HepG2 (cell line): Measurements from ENCODE around the gene UBE2Q2. TPM values are rescaled to one million over a fixed set of nuclear protein-coding genes. Genes with fewer than 3 reads are reported as not detected.

ENCODE experiments used
- ATAC-seq: fragments of 200-7000 bp; cut with Tn5 transposase; 3 replicates; pipeline ENCODE4 v1.9.1; 2020; ENCODE audit warnings: mild to moderate bottlenecking, moderate library complexity
- BruUV-seq: library from RNA; stranded (reverse); fragments of 400-500 nt; replicated peaks from 2 replicates; lab custom pipeline; 2021; lab: Mats Ljungman, UMichigan
- CTCF ChIA-PET: fragments of 300-600 bp; formaldehyde crosslinking; extraction: SDS; loops from one replicate; lab custom pipeline; 2021; ENCODE audit warnings: low total read pairs, inconsistent platforms, low intra/inter-chr PET ratio; lab: Yijun Ruan, JAX
- POLR2A ChIA-PET: fragments of 350-600 bp; sonication (Branson Sonifier 250); formaldehyde crosslinking; loops from one replicate; lab custom pipeline; 2020; ENCODE audit warnings: antibody characterized with exemption, inconsistent platforms; lab: Yijun Ruan, JAX
- DNase-seq: peaks from one replicate; pipeline ENCODE4 v3.0.0-alpha.2; 2015; ENCODE audit warnings: low spot score
- FAIRE-seq: peaks from 3 replicates; lab custom pipeline; 2011; peaks lifted over from hg19 to GRCh38; lab: Jason Lieb, UNC
- H2AFZ ChIP-seq: one replicate; pipeline ENCODE4 v1.6.1; 2011; ENCODE audit warnings: low read length, inconsistent platforms
- H3K27ac ChIP-seq: fragments of 300-600 bp; 3 replicates; pipeline ENCODE4 v1.8.0; 2011; ENCODE audit warnings: mixed run types, mild to moderate bottlenecking, mixed read lengths, low read length, inconsistent platforms; ENCODE audit not compliant: insufficient read depth; ENCODE audit errors: extremely low read length
- H3K27me3 ChIP-seq, 2 experiments: fragments of 200-600 bp in 1 of 2; 2 replicates in 1 of 2; 3 replicates in 1 of 2; pipeline versions ENCODE4 v1.6.0 to v1.8.0; 2011; ENCODE audit warnings: low read length in 2 of 2, mild to moderate bottlenecking in 2 of 2, moderate library complexity in 2 of 2, inconsistent platforms in 1 of 2; ENCODE audit not compliant: insufficient read depth in 2 of 2, control insufficient read depth in 1 of 2
- H3K36me3 ChIP-seq, 2 experiments: fragments of 200-600 bp in 1 of 2; replicated peaks in 1 of 2; 2 replicates in 1 of 2; 3 replicates in 1 of 2; pipeline versions ENCODE4 v1.5.1 to v1.8.0; 2011; ENCODE audit warnings: low read length in 2 of 2, inconsistent platforms in 1 of 2; ENCODE audit not compliant: insufficient read depth in 2 of 2, control insufficient read depth in 1 of 2
- H3K4me1 ChIP-seq: 2 replicates; pipeline ENCODE4 v1.5.1; 2012; ENCODE audit warnings: low read length, inconsistent platforms; ENCODE audit not compliant: insufficient read depth
- H3K4me2 ChIP-seq: 2 replicates; pipeline ENCODE4 v1.6.0; 2011; ENCODE audit warnings: low read depth, low read length, inconsistent platforms
- H3K4me3 ChIP-seq, 3 experiments: fragments of 200-600 bp in 1 of 3; sonication (generic), shearing (Covaris generic) in 1 of 3; replicated peaks in 1 of 3; 2 replicates each; pipeline ENCODE4 v1.5.1; 2011 to 2016; ENCODE audit warnings: low read length in 3 of 3, inconsistent platforms in 2 of 3, low read depth in 2 of 3, mild to moderate bottlenecking in 2 of 3, control low read depth in 1 of 3, mixed read lengths in 1 of 3; ENCODE audit not compliant: insufficient read depth in 1 of 3
- H3K79me2 ChIP-seq: one replicate; pipeline ENCODE4 v1.6.1; 2011; ENCODE audit warnings: low read length, inconsistent platforms; ENCODE audit not compliant: insufficient read depth
- H3K9ac ChIP-seq: 2 replicates; pipeline ENCODE4 v1.6.0; 2011; ENCODE audit warnings: mild to moderate bottlenecking, low read depth, low read length, inconsistent platforms; ENCODE audit not compliant: insufficient read depth
- H3K9me3 ChIP-seq: 2 replicates; pipeline ENCODE4 v1.5.1; 2012; ENCODE audit warnings: mild to moderate bottlenecking, low read length
- H4K20me1 ChIP-seq: 2 replicates; pipeline ENCODE4 v1.6.0; 2011; ENCODE audit warnings: inconsistent platforms, mild to moderate bottlenecking, low read length, moderate library complexity; ENCODE audit not compliant: insufficient read depth
- ARID5B ChIP-seq: IDR thresholded peaks from 2 replicates; pipeline ENCODE4 v1.4.0; 2020; ENCODE audit warnings: mild to moderate bottlenecking, missing genetic modification reagents
- ATRX ChIP-seq: sonication (generic); formaldehyde crosslinking; IDR thresholded peaks from 2 replicates; pipeline ENCODE4 v1.4.0; 2020; ENCODE audit warnings: missing genetic modification reagents, borderline replicate concordance
- CEBPB ChIP-seq: IDR thresholded peaks from 2 replicates; pipeline ENCODE4 v1.6.1; 2011; ENCODE audit warnings: low read depth, low read length, improper control_type of control experiment, borderline replicate concordance
- FOSL2 ChIP-seq: sonication (generic); formaldehyde crosslinking; IDR thresholded peaks from 2 replicates; pipeline ENCODE4 v1.4.0; 2020; ENCODE audit warnings: missing genetic modification reagents
- FOXA3 ChIP-seq: IDR thresholded peaks from 2 replicates; pipeline ENCODE4 v1.6.1; 2016; ENCODE audit warnings: missing genetic modification reagents, missing compliant biosample characterization
- MXD4 ChIP-seq: IDR thresholded peaks from 2 replicates; pipeline ENCODE4 v1.6.1; 2016; ENCODE audit warnings: mild to moderate bottlenecking, missing biosample characterization, missing genetic modification reagents
- SAP130 ChIP-seq: IDR thresholded peaks from 2 replicates; pipeline ENCODE4 v1.6.1; 2016; ENCODE audit warnings: low read depth
- SMAD1 ChIP-seq: sonication (generic); formaldehyde crosslinking; IDR thresholded peaks from 2 replicates; pipeline ENCODE4 v1.4.0; 2020; ENCODE audit warnings: missing genetic modification reagents, low read depth, mild to moderate bottlenecking, borderline replicate concordance
- in situ Hi-C: cut with HindIII; loops from 2 replicates; pipeline ENCODE4 v1.10.0; 2017; ENCODE audit warnings: low pct_unique_long_range_greater_than_20kb; ENCODE audit not compliant: extremely low pct_ligation_motif_present
- intact Hi-C: fragments of 100-400 bp; cut with micrococcal nuclease; formaldehyde crosslinking; loops from one replicate; pipeline ENCODE4 v1.10.0; 2022; ENCODE audit not compliant: unreplicated experiment
- polyA plus RNA-seq, 8 experiments: library from polyadenylated mRNA; depleted of rRNA in 3 of 8; stranded (reverse) in 7 of 8; unstranded in 1 of 8; fragments of >200 nt; fragmentation: Illumina TruSeq in 4 of 8; extraction: Trizol in 4 of 8; gene quantifications; 2 replicates each; pipeline versions ENCODE4 v1.2.1 to v1.2.3, GENCODE V29; 2011 to 2016; ENCODE audit warnings: low read depth in 4 of 8, missing spikeins in 1 of 8, mixed read lengths in 1 of 8; ENCODE audit not compliant: insufficient read depth in 1 of 8
- total RNA-seq, 5 experiments: library from RNA; depleted of rRNA; stranded (reverse); fragments of >200 nt; fragmentation: Illumina TruSeq; extraction: Trizol; gene quantifications; 2 replicates each; pipeline ENCODE4 v1.2.3, GENCODE V29; 2016; ENCODE audit warnings: low read depth in 1 of 5

Gene UBE2Q2
- total and polyA plus RNA-seq, 2 of the 13 experiments (the other 11 are each of a cell fraction or from before 2014, with no cell fraction given): 10.6 to 20.4 TPM

GRCh38 chr15:75891895-75892294 lies 48.6 kb downstream of the UBE2Q2 start:
- H3K9me3 ChIP-seq: no peaks in the 10 kb centered on the region
- no peak overlapping the region for H2AFZ ChIP-seq
- no TSS peak for BruUV-seq
- DNase-seq (peak; percentile 48), ATAC-seq (no peak; the same call in 2 of the 3 replicates), FAIRE-seq (no peak)
- H4K20me1 ChIP-seq: no peaks in the 10 kb centered on the region
- no peak overlapping the region for H3K4me2 ChIP-seq
- H3K36me3 ChIP-seq: 0 out of 5 replicates have a peak, but pooled peaks cover 0 to 4% of the 10 kb centered on the region in 2 experiments
- H3K79me2 ChIP-seq: no peaks in the 10 kb centered on the region
- H3K27me3 ChIP-seq: no peaks in the 10 kb centered on the region
- H3K4me3 ChIP-seq: no peak overlapping the region
- intact Hi-C loops (no loop called here), in situ Hi-C loops (no loop called here)
- H3K4me1 ChIP-seq: peaks cover 18% of the 10 kb centered on the region
- CTCF ChIA-PET: no interaction called here
- no peak overlapping the region for H3K27ac ChIP-seq
- TF ChIP-seq ATRX (CRISPR knock-in tag): no peak
- TF ChIP-seq SAP130 (CRISPR knock-in tag): peak; percentile 25; the same call in 1 of the 2 replicates
- peak; percentile 17; the same call in 1 of the 2 replicates for TF ChIP-seq FOXA3 (CRISPR knock-in tag)
- 0 out of 2 replicates have a peak, but pooled peaks have one; percentile 17 for TF ChIP-seq ARID5B (CRISPR knock-in tag)
- 0 out of 2 replicates have a peak, but pooled peaks have one; percentile 19 for TF ChIP-seq CEBPB
- TF ChIP-seq SMAD1 (CRISPR knock-in tag): no peak
- no peak for TF ChIP-seq MXD4 (CRISPR knock-in tag)
- peak; percentile 52; the same call in 1 of the 2 replicates for TF ChIP-seq FOSL2 (CRISPR knock-in tag)
- POLR2A ChIA-PET: interaction anchor here (1.3 kb wide), 1 partner anchor 11 kb away, joined by 5 read pairs; the partner anchor contains the start of gene FBXO22
- no peak overlapping the region for H3K9ac ChIP-seq
